Heart left ventricle (tissue), 13 donors: ENCODE results near the gene SORT1.

Source experiments
- CTCF ChIP-seq, 12 donors: fragments of 200-600 bp; sonication (generic) in 4 of 12; IDR thresholded peaks; one replicate each; pipeline versions ENCODE4 v1.5.0 to v1.8.0; 2018 to 2022; ENCODE audit warnings: antibody characterized with exemption in 12 of 12, mild to moderate bottlenecking in 5 of 12
- POLR2A ChIP-seq, 2 donors: fragments of 450-650 bp; IDR thresholded peaks; one replicate each; pipeline ENCODE4 v1.6.1; 2017; ENCODE audit warnings: antibody characterized with exemption in 2 of 2, mild to moderate bottlenecking in 2 of 2, moderate library complexity in 2 of 2
- donor health status: ischemic (EF 13 %, LVEDD 7.1; RV severe dilation, severe dysfunction).
- donor health status: DM: no; HTN: yes; CAD: no.
- donor health status: DM: no; HTN: no; CAD: no.
- donor health status: ischemic (EF 25% LVEDD 6.9; RV normal size, moderate dysfunction).
- donor health status: ischemic (EF 25% LVEDD 5.7; RV mildly dilated, moderate dysfunction).
- donor health status: ischemic (EF 35%, LVEDD 5.7; RV mildly dilated, moderate dysfunction).
- donor health status: nonischemic (EF 11% LVEDD 7.7; RV severe dilation, severe dysfunction).
- donor health status: DM: yes; HTN: yes; CAD: no.
- donor health status: PGD.
- donor health status: ischemic (EF 29% LVEDD 5.4; RV normal size, mild dysfunction).
- donor health status: nonischemic (EF 23%, LVEDD 6.1; RV moderate dilation, normal function).

GRCh38 chr1:109314795-109315194, 82.9 kb downstream of the SORT1 start:
- TF ChIP-seq CTCF (IDR thresholded peaks at IDR 0.05) (no peak), POLR2A (IDR thresholded peaks at IDR 0.05) (no peak)
